SU-DHL-6 (cell line): Measurements from ENCODE around the gene FN3KRP.

Experiments
- H2AFZ ChIP-seq: fragments of 200-600 bp; sonication (generic); 2 replicates; pipeline ENCODE4 v1.6.1; 2014; ENCODE audit warnings: low read depth, mild to moderate bottlenecking, moderate library complexity, mixed read lengths, antibody characterized with exemption, low read length; ENCODE audit not compliant: severe bottlenecking
- H3F3A ChIP-seq: fragments of 200-600 bp; shearing (Covaris generic); 2 replicates; pipeline ENCODE4 v1.6.0; 2016; ENCODE audit warnings: antibody characterized with exemption, mild to moderate bottlenecking; ENCODE audit not compliant: insufficient read depth
- H3K27ac ChIP-seq: fragments of 200-600 bp; sonication (generic); 2 replicates; pipeline ENCODE4 v1.5.1; 2016; ENCODE audit warnings: low read depth, mild to moderate bottlenecking, low read length, moderate library complexity, mixed read lengths
- H3K27me3 ChIP-seq: fragments of 200-600 bp; sonication (generic), shearing (Covaris generic); 2 replicates; pipeline ENCODE4 v1.6.0; 2014; ENCODE audit warnings: mild to moderate bottlenecking, low read length
- H3K36me3 ChIP-seq: fragments of 200-600 bp; sonication (generic); 2 replicates; pipeline ENCODE4 v1.6.1; 2014; ENCODE audit warnings: mild to moderate bottlenecking, low read length, mixed read lengths
- H3K4me2 ChIP-seq: fragments of 300-600, 200-600 bp; shearing (Covaris generic), sonication (generic); 2 replicates; pipeline ENCODE4 v1.6.0; 2014; ENCODE audit warnings: low read length, low read depth, mild to moderate bottlenecking; ENCODE audit not compliant: poor library complexity, severe bottlenecking
- H3K4me3 ChIP-seq: fragments of 200-600 bp; sonication (generic); 2 replicates; pipeline ENCODE4 v1.5.1; 2014; ENCODE audit warnings: antibody characterized with exemption, low read length, mild to moderate bottlenecking, mixed read lengths; ENCODE audit not compliant: insufficient read depth, poor library complexity, severe bottlenecking
- H3K79me2 ChIP-seq: fragments of 200-600 bp; sonication (generic); 2 replicates; pipeline ENCODE4 v1.6.1; 2014; ENCODE audit warnings: mild to moderate bottlenecking, low read length, moderate library complexity; ENCODE audit not compliant: insufficient read depth
- H3K9ac ChIP-seq: fragments of 200-600 bp; sonication (generic); 2 replicates; pipeline ENCODE4 v1.7.0; 2014; ENCODE audit warnings: mild to moderate bottlenecking, low read length
- H3K9me2 ChIP-seq: fragments of 200-600 bp; sonication (generic); replicated peaks from 2 replicates; pipeline ENCODE4 v1.6.1; 2014; ENCODE audit warnings: low read length; ENCODE audit not compliant: insufficient read depth
- H3K9me3 ChIP-seq: fragments of 200-600 bp; sonication (generic); 2 replicates; pipeline ENCODE4 v1.6.1; 2014; ENCODE audit warnings: low read length, mixed read lengths; ENCODE audit not compliant: insufficient read depth
- H4K20me1 ChIP-seq: fragments of 200-600 bp; sonication (generic); 2 replicates; pipeline ENCODE4 v1.6.1; 2014; ENCODE audit warnings: low read depth, mild to moderate bottlenecking, antibody characterized with exemption, low read length, moderate library complexity, mixed read lengths
- CTCF ChIP-seq: fragments of 200-600 bp; sonication (generic); IDR thresholded peaks from one replicate; pipeline ENCODE4 v1.5.1; 2017; ENCODE audit warnings: antibody characterized with exemption, mild to moderate bottlenecking, low read length, moderate library complexity; ENCODE audit not compliant: insufficient read depth, poor library complexity, severe bottlenecking
- EZH2phosphoT487 ChIP-seq: fragments of 200-600 bp; sonication (generic), shearing (Covaris generic); conservative IDR thresholded peaks from 2 replicates; pipeline ENCODE4 v1.6.1; 2018; ENCODE audit warnings: mild to moderate bottlenecking, antibody characterized with exemption, low read length, moderate library complexity, mixed read lengths

Gene FN3KRP

GRCh38 chr17:82698065-82698973, 18.2 kb upstream of the FN3KRP start, which contains the start of gene RAB40B:
RAB40B (minus strand) TSS chr17:82698698; CDS start chr17:82698596, 102 bp downstream.
- no peak for TF ChIP-seq CTCF
- TF ChIP-seq EZH2phosphoT487: no peak
- peak within 1 kb of the TSS; percentile 46 for H3K4me2 ChIP-seq
- H3K9me3 ChIP-seq: peaks cover 11% of the 10 kb centered on the region
- no peak within 1 kb of the TSS for H3K27ac ChIP-seq
- H3F3A ChIP-seq: no peaks in the 10 kb centered on the region
- H3K9ac ChIP-seq: no peak within 1 kb of the TSS; the same call in 1 of the 2 replicates
- H3K79me2 ChIP-seq: no peaks in the 10 kb centered on the region
- no peak within 1 kb of the TSS for H2AFZ ChIP-seq
- no peaks in the 10 kb centered on the region for H3K36me3 ChIP-seq
- no peaks in the 10 kb centered on the region for H3K27me3 ChIP-seq
- no peaks in the 10 kb centered on the region for H4K20me1 ChIP-seq
- peak within 1 kb of the TSS; percentile 50 for H3K4me3 ChIP-seq
- no peaks in the 10 kb centered on the region for H3K9me2 ChIP-seq

- H3K27me3 ChIP-seq: no peaks in the 10 kb centered on the region
- H3K79me2 ChIP-seq: no peaks in the 10 kb centered on the region
- peaks cover 10% of the 10 kb centered on the region for H3K9me3 ChIP-seq
- TF ChIP-seq CTCF: no peak
- no peak for TF ChIP-seq EZH2phosphoT487
- no peak overlapping the region for H3K4me3 ChIP-seq
- no peak overlapping the region for H2AFZ ChIP-seq
- H3K36me3 ChIP-seq: no peaks in the 10 kb centered on the region
- no peak overlapping the region for H3K9ac ChIP-seq
- no peak overlapping the region for H3K27ac ChIP-seq
- H3F3A ChIP-seq: no peaks in the 10 kb centered on the region
- H3K4me2 ChIP-seq: peak overlapping the region; percentile 10
- no peaks in the 10 kb centered on the region for H3K9me2 ChIP-seq
- no peaks in the 10 kb centered on the region for H4K20me1 ChIP-seq
Measured at GRCh38 chr17:82698974-82699442, 17.5 kb upstream of the FN3KRP start.

GRCh38 chr17:82699551-82699950, 17.0 kb upstream of the FN3KRP start:
- Histone ChIP-seq H4K20me1 (no peaks in the 10 kb centered on the region), H3K27ac (no peak overlapping the region), H3K27me3 (no peaks in the 10 kb centered on the region), H2AFZ (no peak overlapping the region), H3K4me2 (no peak overlapping the region), H3K9me2 (no peaks in the 10 kb centered on the region), H3K36me3 (no peaks in the 10 kb centered on the region), H3K9ac (no peak overlapping the region), H3F3A (no peaks in the 10 kb centered on the region), H3K9me3 (peaks cover 5% of the 10 kb centered on the region; the same call in 1 of the 2 replicates), H3K4me3 (no peak overlapping the region), H3K79me2 (no peaks in the 10 kb centered on the region)
- TF ChIP-seq CTCF: no peak
- TF ChIP-seq EZH2phosphoT487: no peak
